ENCODE results near the gene DHDH. TPM values are rescaled to one million over a fixed set of nuclear protein-coding genes. Genes with fewer than 3 reads are reported as not detected.

DHDH gene
- total RNA-seq, 1 experiment from 2014 or later = not detected

- DNase-seq (ENCODE audit: low read depth) = no peak
Observed at GRCh38 chr19:48950159-48950558, 16.7 kb downstream of the DHDH start.

DNA sequence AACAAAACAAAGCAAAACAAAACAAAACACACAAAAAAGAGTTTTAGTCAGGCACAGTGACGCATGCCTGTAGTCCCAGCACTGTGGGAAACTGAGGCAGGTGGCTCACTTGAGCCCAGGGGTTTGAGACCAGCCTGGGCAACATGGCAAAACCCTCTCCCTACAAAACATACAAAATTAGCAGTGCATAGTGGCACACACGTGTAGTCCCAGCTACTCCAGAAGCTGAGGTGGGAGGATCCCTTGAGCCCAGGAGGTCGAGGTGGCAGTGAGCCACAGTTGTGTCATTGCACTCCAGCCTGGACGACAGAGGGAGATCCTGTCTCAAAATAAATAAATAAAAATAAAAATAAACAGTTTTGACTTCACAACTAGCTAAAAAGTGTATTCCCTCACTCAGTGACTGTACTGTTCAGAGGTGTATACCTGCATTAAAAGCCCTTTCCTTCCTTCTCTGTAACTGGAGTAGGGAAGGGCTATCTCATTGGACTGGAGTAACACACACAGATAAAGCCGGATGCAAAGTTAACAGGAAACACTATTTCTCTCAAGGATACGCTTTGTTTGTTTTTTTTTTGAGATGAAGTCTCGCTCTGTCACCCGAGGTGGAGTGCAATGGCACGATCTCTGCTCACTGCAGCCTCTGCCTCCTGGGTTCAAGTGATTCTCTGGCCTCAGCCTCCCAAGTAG lies 17.5 kb downstream of the DHDH start:
- no peak for DNase-seq (ENCODE audit: low read depth)

DNA sequence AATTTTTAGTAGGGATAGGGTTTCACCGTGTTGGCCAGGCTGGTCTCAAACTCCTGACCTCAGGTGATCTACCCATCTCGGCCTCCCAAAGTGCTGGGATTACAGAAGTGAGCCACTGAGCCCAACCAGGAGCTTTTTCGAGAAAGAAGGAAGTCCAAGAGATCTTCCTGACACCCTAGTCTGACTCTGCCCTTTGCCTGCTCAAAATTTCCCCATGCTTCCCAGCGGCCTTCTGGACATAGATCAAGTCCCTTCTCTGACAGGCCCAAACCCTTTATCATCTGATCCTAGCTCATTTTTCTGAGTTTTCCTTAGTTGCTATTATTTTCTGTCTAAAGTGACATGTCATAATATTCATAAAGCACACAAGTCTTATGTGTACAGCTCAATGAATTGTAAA lies 19.6 kb downstream of the DHDH start:
- no peak for DNase-seq (ENCODE audit: low read depth)

- DNase-seq (ENCODE audit: low read depth) = no peak
Observed at GRCh38 chr19:48953990-48954594, 20.6 kb downstream of the DHDH start.

DNA sequence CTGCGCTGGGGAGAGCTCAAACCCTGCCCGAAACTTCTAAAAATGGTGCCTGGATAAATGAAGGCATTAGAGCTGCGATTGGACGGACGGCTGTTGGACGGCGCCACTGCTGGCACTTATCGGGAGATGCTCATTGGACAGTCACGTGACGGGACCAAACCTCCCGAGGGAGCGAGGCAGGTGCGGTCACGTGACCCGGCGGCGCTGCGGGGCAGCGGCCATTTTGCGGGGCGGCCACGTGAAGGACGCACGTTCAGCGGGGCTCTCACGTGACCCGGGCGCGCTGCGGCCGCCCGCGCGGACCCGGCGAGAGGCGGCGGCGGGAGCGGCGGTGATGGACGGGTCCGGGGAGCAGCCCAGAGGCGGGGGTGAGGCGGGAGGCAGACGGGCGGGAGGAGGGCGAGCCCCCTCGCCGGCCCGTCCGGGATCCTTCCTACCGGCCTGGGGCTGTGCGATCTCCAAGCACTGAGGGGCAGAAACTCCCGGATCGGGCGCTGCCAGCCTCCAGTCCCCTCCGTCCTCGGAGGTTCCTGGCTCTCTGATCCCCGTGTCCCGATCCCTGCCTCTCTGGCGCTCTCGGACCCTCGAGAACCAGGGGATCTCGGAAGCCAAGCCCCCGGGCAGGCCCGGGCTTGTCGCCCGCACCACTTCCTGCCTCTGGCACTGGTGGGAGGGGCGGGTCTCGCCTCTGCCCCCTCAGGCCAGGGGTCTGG lies 21.3 kb downstream of the DHDH start, which contains the start of gene BAX:
BAX (plus strand) TSS at position 281 of the 713 bp plus-strand sequence; CDS start at position 335, 54 bp downstream.
- peak; percentile 99 for DNase-seq (ENCODE audit: low read depth)

DNA sequence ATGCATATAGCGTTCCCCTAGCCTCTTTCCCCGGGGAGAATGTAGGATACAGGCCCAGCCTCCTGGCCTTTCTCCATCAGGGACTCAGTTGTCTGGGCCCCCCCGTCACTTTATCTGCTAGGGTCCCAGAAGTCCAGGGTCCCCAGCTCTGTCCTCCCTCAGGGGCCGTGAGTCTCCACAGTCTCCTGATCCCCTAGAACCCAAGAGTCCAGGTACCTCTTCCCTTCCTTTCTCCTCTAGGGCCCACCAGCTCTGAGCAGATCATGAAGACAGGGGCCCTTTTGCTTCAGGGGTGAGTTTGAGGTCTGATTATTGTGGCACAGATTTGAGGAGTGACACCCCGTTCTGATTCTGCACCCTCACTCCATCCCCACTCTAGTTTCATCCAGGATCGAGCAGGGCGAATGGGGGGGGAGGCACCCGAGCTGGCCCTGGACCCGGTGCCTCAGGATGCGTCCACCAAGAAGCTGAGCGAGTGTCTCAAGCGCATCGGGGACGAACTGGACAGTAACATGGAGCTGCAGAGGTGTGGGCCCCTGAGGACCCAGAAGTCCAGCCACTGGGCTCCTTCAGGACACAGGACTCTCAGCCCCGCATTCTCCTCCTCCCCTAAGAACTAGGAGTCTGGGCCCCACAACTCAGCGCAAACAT lies 21.9 kb downstream of the DHDH start:
- DNase-seq (ENCODE audit: low read depth) = no peak

DNA sequence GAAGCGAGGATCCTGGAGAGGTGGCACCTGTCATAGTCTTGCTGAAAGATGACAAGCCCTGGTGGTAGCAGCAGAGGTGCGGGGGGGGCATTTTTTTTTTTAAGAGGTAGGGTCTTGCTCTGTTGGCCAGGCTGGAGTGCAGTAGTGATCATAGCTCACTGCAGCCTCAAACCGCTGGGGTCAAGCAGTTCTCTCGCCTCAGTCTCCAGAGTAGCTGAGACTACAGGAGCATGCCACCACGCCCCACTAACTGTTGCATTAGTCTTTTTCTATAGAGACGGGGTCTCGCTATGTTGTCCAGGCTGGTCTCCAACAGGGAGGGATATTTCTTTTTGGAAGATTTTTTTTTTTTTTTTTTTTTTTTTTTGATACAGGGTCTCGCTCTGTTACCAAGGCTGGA lies 24.5 kb downstream of the DHDH start:
- DNase-seq (ENCODE audit: low read depth) = no peak

GRCh38 chr19:48959341-48960239 lies 26.1 kb downstream of the DHDH start:
- DNase-seq (ENCODE audit: low read depth) = no peak

- DNase-seq (ENCODE audit: low read depth) = no peak
Observed at GRCh38 chr19:48961051-48961649, 27.7 kb downstream of the DHDH start.

GRCh38 chr19:48961673-48962028 lies 28.2 kb downstream of the DHDH start:
- DNase-seq (ENCODE audit: low read depth) = no peak

DNA sequence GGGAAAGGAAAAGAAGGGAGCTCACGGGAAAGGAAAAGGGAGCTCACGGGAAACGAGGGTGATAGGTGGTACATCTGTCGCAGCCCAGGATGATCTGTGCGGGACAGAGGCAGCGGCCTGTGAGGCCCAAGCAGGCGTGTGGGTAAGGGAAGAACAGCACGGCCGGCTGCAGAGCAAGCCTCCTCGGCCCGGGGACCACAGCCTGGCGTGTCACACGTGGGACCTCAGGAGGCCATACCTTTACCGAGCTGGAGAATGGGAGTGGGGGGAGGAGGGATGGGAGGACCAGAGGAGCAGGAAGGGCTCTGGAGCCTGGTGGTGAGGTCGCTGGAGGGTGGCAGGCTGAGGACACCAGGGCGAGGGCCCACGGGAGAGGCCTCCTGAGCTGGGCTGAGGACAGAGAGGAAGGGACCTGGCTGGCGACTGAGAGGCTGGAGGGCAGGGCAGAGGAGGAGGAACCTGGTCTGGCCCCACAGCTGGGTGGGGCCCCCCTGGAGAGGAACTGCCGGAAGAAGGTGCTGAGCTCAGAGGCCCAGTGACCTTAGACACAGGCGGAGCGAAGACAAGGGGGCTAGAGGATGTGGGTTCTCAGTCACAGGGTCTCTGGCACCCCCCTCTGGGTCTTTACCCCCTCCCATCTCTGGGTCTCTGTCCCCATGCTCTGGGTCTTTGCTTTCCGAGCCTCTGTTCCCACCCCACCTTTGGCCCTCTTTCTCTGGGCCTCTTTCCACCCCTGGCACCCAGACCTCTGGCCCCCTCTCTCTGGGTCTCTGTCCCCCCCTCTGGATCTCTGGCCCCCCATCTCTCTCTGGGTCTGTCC lies 28.7 kb downstream of the DHDH start:
- peak; percentile 69 for DNase-seq (ENCODE audit: low read depth)

- DNase-seq (ENCODE audit: low read depth) = no peak
Observed at GRCh38 chr19:48962849-48963165, 29.3 kb downstream of the DHDH start.

- DNase-seq (ENCODE audit: low read depth) = peak; percentile 89
Observed at GRCh38 chr19:48963371-48964204, 30.1 kb downstream of the DHDH start.

DNA sequence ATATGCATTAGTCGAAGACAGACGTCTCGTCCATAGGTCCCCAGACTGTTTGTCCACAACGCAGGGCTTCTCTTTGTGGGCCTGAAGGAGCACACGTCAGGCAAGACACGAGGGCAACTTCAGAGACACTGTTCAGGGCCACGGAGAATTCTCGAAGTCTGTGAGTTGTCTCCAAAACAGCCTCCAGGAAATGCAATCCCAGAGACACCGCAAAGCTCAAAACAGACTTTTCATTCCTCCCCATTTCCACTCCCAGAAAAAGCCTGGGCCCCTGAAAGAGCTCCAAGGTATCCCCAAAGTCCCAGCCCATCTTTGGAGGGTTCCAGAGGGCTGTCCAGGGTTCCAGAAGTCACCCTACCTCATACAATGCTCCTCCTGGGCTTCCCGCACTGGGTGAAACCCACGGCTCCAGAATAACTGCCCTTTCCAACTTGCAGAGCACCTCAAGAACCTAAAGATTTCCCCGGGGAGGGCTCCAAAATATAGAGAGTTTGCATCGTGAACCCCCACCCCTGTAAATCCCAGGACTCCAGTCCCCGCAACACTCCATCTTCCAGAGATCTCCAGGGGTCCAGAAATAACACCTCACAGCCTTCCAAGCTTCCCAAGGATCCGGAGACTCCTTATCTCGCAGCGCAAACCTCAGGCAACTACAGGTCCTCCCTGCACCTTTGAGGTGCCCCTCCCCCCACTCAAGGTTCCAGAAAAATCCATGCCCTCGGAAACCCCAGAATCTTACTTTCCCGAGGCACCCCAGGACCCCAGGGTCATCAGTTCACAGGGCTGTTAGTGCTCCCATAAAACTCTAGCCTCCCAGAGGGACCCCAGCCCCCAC lies 30.9 kb downstream of the DHDH start:
- DNase-seq (ENCODE audit: low read depth) = no peak

DNA sequence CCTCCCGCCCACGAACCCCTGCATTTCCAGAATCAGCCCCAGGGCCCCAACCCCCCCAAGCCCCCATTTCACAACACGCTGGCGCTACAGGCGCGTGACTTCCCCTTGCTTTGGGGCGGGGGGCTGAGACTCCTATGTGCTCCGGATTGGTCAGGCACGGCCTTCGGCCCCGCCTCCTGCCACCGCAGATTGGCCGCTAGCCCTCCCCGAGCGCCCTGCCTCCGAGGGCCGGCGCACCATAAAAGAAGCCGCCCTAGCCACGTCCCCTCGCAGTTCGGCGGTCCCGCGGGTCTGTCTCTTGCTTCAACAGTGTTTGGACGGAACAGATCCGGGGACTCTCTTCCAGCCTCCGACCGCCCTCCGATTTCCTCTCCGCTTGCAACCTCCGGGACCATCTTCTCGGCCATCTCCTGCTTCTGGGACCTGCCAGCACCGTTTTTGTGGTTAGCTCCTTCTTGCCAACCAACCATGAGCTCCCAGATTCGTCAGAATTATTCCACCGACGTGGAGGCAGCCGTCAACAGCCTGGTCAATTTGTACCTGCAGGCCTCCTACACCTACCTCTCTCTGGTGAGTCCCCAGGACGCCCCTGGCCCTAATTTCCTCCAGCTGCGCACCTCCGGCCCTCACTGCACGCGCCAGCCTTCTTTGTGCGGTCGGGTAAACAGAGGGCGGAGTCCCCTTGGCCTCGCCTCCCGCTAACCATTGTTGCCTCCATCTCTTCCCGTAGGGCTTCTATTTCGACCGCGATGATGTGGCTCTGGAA lies 31.7 kb downstream of the DHDH start, which contains the start of gene FTL:
FTL (plus strand) TSS at position 270 of the 766 bp plus-strand sequence; CDS start at position 469, 199 bp downstream.
- peak; percentile 96 for DNase-seq (ENCODE audit: low read depth)

GRCh38 chr19:48965806-48966540 lies 32.5 kb downstream of the DHDH start:
- DNase-seq (ENCODE audit: low read depth) = peak; percentile 93

Data from Daoy (cell line).